ENCODE measurements around the gene MAP3K5. TPM values are rescaled to one million over a fixed set of nuclear protein-coding genes. Genes with fewer than 3 reads are reported as not detected.

MAP3K5 gene
- total and polyA plus RNA-seq, 2 of the 8 experiments (the other 6 are each of a cell fraction or from before 2014, with no cell fraction given): 0.63 to 2.6 TPM

- CTCF ChIA-PET (ENCODE audit: partially characterized antibody): no interaction called here
- no peak overlapping the region for H2AK5ac ChIP-seq (ENCODE audit: low read depth, low read length)
These were observed 44.8 kb downstream of the MAP3K5 start for GRCh38 chr6:136747507-136747906.

More at GRCh38 chr6:136747507-136747906, 44.8 kb downstream of the MAP3K5 start:
- H3K9me3 ChIP-seq (ENCODE audit: insufficient read depth in 2 of 2, low read depth in 1 of 2, low read length in 1 of 2): no peaks in the 10 kb centered on the region
- H2BK120ac ChIP-seq (replicated peaks; ENCODE audit: low read depth, low read length): no peak overlapping the region
- no peak overlapping the region for H3K27ac ChIP-seq (ENCODE audit: low read depth, low read length)
- H2BK12ac ChIP-seq (ENCODE audit: low read depth, low read length): no peak overlapping the region
- no peak for TF ChIP-seq EZH2 (IDR thresholded peaks at IDR 0.05; ENCODE audit: low read depth, low read length, severe bottlenecking)
- TF ChIP-seq, protein P1, sequence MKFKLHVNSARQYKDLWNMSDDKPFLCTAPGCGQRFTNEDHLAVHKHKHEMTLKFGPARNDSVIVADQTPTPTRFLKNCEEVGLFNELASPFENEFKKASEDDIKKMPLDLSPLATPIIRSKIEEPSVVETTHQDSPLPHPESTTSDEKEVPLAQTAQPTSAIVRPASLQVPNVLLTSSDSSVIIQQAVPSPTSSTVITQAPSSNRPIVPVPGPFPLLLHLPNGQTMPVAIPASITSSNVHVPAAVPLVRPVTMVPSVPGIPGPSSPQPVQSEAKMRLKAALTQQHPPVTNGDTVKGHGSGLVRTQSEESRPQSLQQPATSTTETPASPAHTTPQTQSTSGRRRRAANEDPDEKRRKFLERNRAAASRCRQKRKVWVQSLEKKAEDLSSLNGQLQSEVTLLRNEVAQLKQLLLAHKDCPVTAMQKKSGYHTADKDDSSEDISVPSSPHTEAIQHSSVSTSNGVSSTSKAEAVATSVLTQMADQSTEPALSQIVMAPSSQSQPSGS (IDR thresholded peaks at IDR 0.05; ENCODE audit: low read length): no peak
- no peak for TF ChIP-seq CHD1 (IDR thresholded peaks at IDR 0.05; ENCODE audit: low read depth, low read length)
- no peak for TF ChIP-seq JUN (IDR thresholded peaks at IDR 0.05; ENCODE audit: low read depth, low read length)
- TF ChIP-seq HDAC2 (IDR thresholded peaks at IDR 0.05; ENCODE audit: borderline replicate concordance in 1 of 2, low read depth in 2 of 2, low read length in 2 of 2): no peak
- no peak overlapping the region for H3K18ac ChIP-seq (ENCODE audit: extremely low read depth, low read length)
- no peak overlapping the region for H3K23ac ChIP-seq (ENCODE audit: insufficient read length)
- H4K91ac ChIP-seq (replicated peaks; ENCODE audit: insufficient read length, low read length): no peak overlapping the region
- H4K5ac ChIP-seq (ENCODE audit: insufficient read length, low read depth, low read length): no peak overlapping the region
- H3K79me1 ChIP-seq (ENCODE audit: low read depth, low read length): no peaks in the 10 kb centered on the region; the same call in 1 of the 2 replicates
- no peak overlapping the region for H3K9ac ChIP-seq (replicated peaks in 1 of 4; ENCODE audit: extremely low read depth in 1 of 4, low read depth in 3 of 4, low read length in 3 of 4)
- no peak overlapping the region for H2BK15ac ChIP-seq (ENCODE audit: low read length)
- no peak overlapping the region for H3K4ac ChIP-seq (replicated peaks; ENCODE audit: insufficient read length, low read depth, low read length)
- DNase-seq (ENCODE audit: low read depth in 1 of 2, low spot score in 2 of 2) (no peak), FAIRE-seq (no peak)
- H4K8ac ChIP-seq (ENCODE audit: extremely low read depth, insufficient read depth, low read length): no peak overlapping the region
- H3K27me3 ChIP-seq (replicated peaks in 1 of 4; ENCODE audit: control insufficient read depth in 3 of 4, extremely low read depth in 1 of 4, insufficient read depth in 3 of 4, low read length in 3 of 4): no peaks in the 10 kb centered on the region
- H3K4me1 ChIP-seq (replicated peaks in 1 of 4; ENCODE audit: control insufficient read depth in 3 of 4, insufficient read depth in 4 of 4, low read length in 3 of 4): peaks cover 0 to 5% (median under 1%) of the 10 kb centered on the region in 4 experiments; a peak in 4 of 7 replicates
- H3K4me3 ChIP-seq (ENCODE audit: extremely low read depth in 1 of 4, insufficient read depth in 2 of 4, low read depth in 3 of 4, low read length in 4 of 4): no peak overlapping the region
- no peak overlapping the region for H2BK20ac ChIP-seq (ENCODE audit: low read length)
- 76% methylated on average over 1 of the region's 1 CpG; no CpG with 5 or more reads in 1 of the 2 experiments for WGBS, 2 experiments (ENCODE audit: extremely low coverage in 1 of 2, insufficient coverage in 1 of 2, insufficient read length in 1 of 2, insufficient replicate concordance in 2 of 2, low coverage in 1 of 2, low lambda C conversion rate in 2 of 2, missing lambda C conversion rate in 1 of 2)
- no peak overlapping the region for H2BK5ac ChIP-seq (ENCODE audit: low read depth, low read length)
- POLR2A ChIA-PET (ENCODE audit: partially characterized antibody): no interaction called here
- no peak overlapping the region for H3K56ac ChIP-seq (replicated peaks; ENCODE audit: insufficient read length, low read depth, low read length)
- H2AFZ ChIP-seq (ENCODE audit: low read length): no peak overlapping the region
- no peak overlapping the region for H3K4me2 ChIP-seq (ENCODE audit: insufficient read depth in 1 of 2, low read depth in 2 of 2, low read length in 2 of 2)
- no peak overlapping the region for H3K14ac ChIP-seq (ENCODE audit: insufficient read length)
- no peaks in the 10 kb centered on the region for H4K20me1 ChIP-seq (replicated peaks in 1 of 2; ENCODE audit: control insufficient read depth in 1 of 2, insufficient read depth in 2 of 2, low read length in 2 of 2)
- no peaks in the 10 kb centered on the region for H3K36me3 ChIP-seq (ENCODE audit: control insufficient read depth in 2 of 4, insufficient read depth in 4 of 4, low read length in 3 of 4)
- H3K79me2 ChIP-seq (ENCODE audit: control insufficient read depth in 1 of 2, insufficient read depth in 2 of 2, low read length in 2 of 2): no peaks in the 10 kb centered on the region
- no peaks in the 10 kb centered on the region for H3K23me2 ChIP-seq (ENCODE audit: low read depth, low read length)

Data from H1 (cell line).